Activated naive CD4-positive, alpha-beta T cell treated with anti-CD3 and anti-CD28 coated beads, Interleukin-2, amount 50 U/mL, for 72 hours (primary cell): ENCODE results near the gene MGLL. TPM values are rescaled to one million over a fixed set of nuclear protein-coding genes. Genes with fewer than 3 reads are reported as not detected.

Source experiments
- ATAC-seq, 2 donors: fragments of 150-1000 bp; cut with Tn5 transposase; 2 replicates each; pipeline ENCODE4 v1.10.0; 2021; ENCODE audit warnings: mild to moderate bottlenecking in 2 of 2, moderate library complexity in 2 of 2
- DNase-seq, 2 donors: peaks; one replicate each; pipeline ENCODE4 v3.0.0; 2021 to 2022; ENCODE audit warnings: low spot score in 2 of 2
- H3K27ac Mint-ChIP-seq, 2 donors: one replicate each; pipeline ENCODE4 v1.8.0; 2022; ENCODE audit warnings: mild to moderate bottlenecking in 2 of 2, mixed read lengths in 2 of 2
- H3K36me3 Mint-ChIP-seq, 2 donors: one replicate each; pipeline ENCODE4 v1.8.0; 2022; ENCODE audit warnings: mixed read lengths in 2 of 2
- H3K9me3 Mint-ChIP-seq, 2 donors: one replicate each; pipeline ENCODE4 v1.8.0; 2022; ENCODE audit warnings: mixed read lengths in 2 of 2
- total RNA-seq, 2 donors: library from RNA; stranded (reverse); gene quantifications; one replicate each; pipeline ENCODE4 v1.2.3, GENCODE V29; 2022

MGLL gene
- total RNA-seq, 2 donors from 2014 or later = 0.14 to 0.29 TPM

- H3K36me3 Mint-ChIP-seq = no peaks in the 10 kb centered on the region
- H3K9me3 Mint-ChIP-seq = no peaks in the 10 kb centered on the region
- ATAC-seq = no peak
- no peak overlapping the region for H3K27ac Mint-ChIP-seq
- no peak for DNase-seq
These were observed 2.0 kb downstream of the MGLL start for GRCh38 chr3:127820221-127820825.

- no peak overlapping the region for H3K27ac Mint-ChIP-seq
- DNase-seq (no peak), ATAC-seq (no peak)
- no peaks in the 10 kb centered on the region for H3K9me3 Mint-ChIP-seq
- H3K36me3 Mint-ChIP-seq = no peaks in the 10 kb centered on the region
These were observed 2.7 kb downstream of the MGLL start for GRCh38 chr3:127819656-127820055.

- no peaks in the 10 kb centered on the region for H3K36me3 Mint-ChIP-seq
- no peaks in the 10 kb centered on the region for H3K9me3 Mint-ChIP-seq
- no peak for DNase-seq
- ATAC-seq = no peak
- no peak overlapping the region for H3K27ac Mint-ChIP-seq
These were observed 3.2 kb downstream of the MGLL start for GRCh38 chr3:127819086-127819485.

- Mint-ChIP-seq H3K36me3 (no peaks in the 10 kb centered on the region), H3K27ac (no peak overlapping the region), H3K9me3 (no peaks in the 10 kb centered on the region)
- ATAC-seq (no peak), DNase-seq (no peak)
These were observed 4.9 kb downstream of the MGLL start for GRCh38 chr3:127817406-127817841.

GRCh38 chr3:127816783-127817405 lies 5.4 kb downstream of the MGLL start:
- DNase-seq (no peak), ATAC-seq (no peak)
- H3K36me3 Mint-ChIP-seq = no peaks in the 10 kb centered on the region
- no peaks in the 10 kb centered on the region for H3K9me3 Mint-ChIP-seq
- no peak overlapping the region for H3K27ac Mint-ChIP-seq

GRCh38 chr3:127815641-127816605 lies 6.4 kb downstream of the MGLL start:
- ATAC-seq = no peak
- Mint-ChIP-seq H3K36me3 (no peaks in the 10 kb centered on the region), H3K27ac (peak overlapping the region in 1 of 2 donors; percentile 66), H3K9me3 (no peaks in the 10 kb centered on the region)
- no peak for DNase-seq

- Mint-ChIP-seq H3K27ac (no peak overlapping the region), H3K9me3 (no peaks in the 10 kb centered on the region), H3K36me3 (no peaks in the 10 kb centered on the region)
- ATAC-seq (no peak), DNase-seq (no peak)
These were observed 7.3 kb downstream of the MGLL start for GRCh38 chr3:127815001-127815400.

GRCh38 chr3:127814325-127814781 lies 8.0 kb downstream of the MGLL start:
- Mint-ChIP-seq H3K9me3 (no peaks in the 10 kb centered on the region), H3K36me3 (no peaks in the 10 kb centered on the region), H3K27ac (no peak overlapping the region)
- ATAC-seq = no peak
- DNase-seq = no peak

- no peak overlapping the region for H3K27ac Mint-ChIP-seq
- ATAC-seq (no peak), DNase-seq (no peak)
- no peaks in the 10 kb centered on the region for H3K36me3 Mint-ChIP-seq
- H3K9me3 Mint-ChIP-seq = no peaks in the 10 kb centered on the region
These were observed 10.2 kb downstream of the MGLL start for GRCh38 chr3:127812151-127812550.

- Mint-ChIP-seq H3K36me3 (no peaks in the 10 kb centered on the region), H3K9me3 (no peaks in the 10 kb centered on the region), H3K27ac (no peak overlapping the region)
- DNase-seq (no peak), ATAC-seq (no peak)
These were observed 10.6 kb downstream of the MGLL start for GRCh38 chr3:127811717-127812116.

- H3K27ac Mint-ChIP-seq = no peak overlapping the region
- H3K36me3 Mint-ChIP-seq = no peaks in the 10 kb centered on the region
These were observed 12.7 kb downstream of the MGLL start for GRCh38 chr3:127809611-127810010.

GRCh38 chr3:127809211-127809610 lies 13.1 kb downstream of the MGLL start:
- no peaks in the 10 kb centered on the region for H3K36me3 Mint-ChIP-seq
- DNase-seq (no peak), ATAC-seq (no peak)
- no peak overlapping the region for H3K27ac Mint-ChIP-seq
- H3K9me3 Mint-ChIP-seq = no peaks in the 10 kb centered on the region

More at GRCh38 chr3:127809611-127810010, 12.7 kb downstream of the MGLL start:
- no peaks in the 10 kb centered on the region for H3K9me3 Mint-ChIP-seq
- ATAC-seq = no peak
- DNase-seq = no peak

- Mint-ChIP-seq H3K9me3 (no peaks in the 10 kb centered on the region), H3K27ac (no peak overlapping the region), H3K36me3 (no peaks in the 10 kb centered on the region)
- DNase-seq = no peak
- ATAC-seq = no peak
These were observed 14.1 kb downstream of the MGLL start for GRCh38 chr3:127808197-127808596.

GRCh38 chr3:127805026-127805753 lies 17.1 kb downstream of the MGLL start:
- Mint-ChIP-seq H3K27ac (no peak overlapping the region), H3K9me3 (no peaks in the 10 kb centered on the region), H3K36me3 (no peaks in the 10 kb centered on the region)
- ATAC-seq (no peak), DNase-seq (no peak)

- ATAC-seq (no peak), DNase-seq (no peak)
- H3K27ac Mint-ChIP-seq = no peak overlapping the region
- no peaks in the 10 kb centered on the region for H3K9me3 Mint-ChIP-seq
- H3K36me3 Mint-ChIP-seq = no peaks in the 10 kb centered on the region
These were observed 18.2 kb downstream of the MGLL start for GRCh38 chr3:127804141-127804540.

- no peaks in the 10 kb centered on the region for H3K9me3 Mint-ChIP-seq
- ATAC-seq (no peak), DNase-seq (no peak)
- no peaks in the 10 kb centered on the region for H3K36me3 Mint-ChIP-seq
- no peak overlapping the region for H3K27ac Mint-ChIP-seq
These were observed 18.7 kb downstream of the MGLL start for GRCh38 chr3:127803619-127804018.

- ATAC-seq (no peak), DNase-seq (no peak)
- Mint-ChIP-seq H3K27ac (no peak overlapping the region), H3K9me3 (no peaks in the 10 kb centered on the region), H3K36me3 (no peaks in the 10 kb centered on the region)
These were observed 19.7 kb downstream of the MGLL start for GRCh38 chr3:127802606-127803005.
